ENCODE data around the gene ATRIP. TPM values are rescaled to one million over a fixed set of nuclear protein-coding genes. Genes with fewer than 3 reads are reported as not detected.

The ATRIP gene
- total and polyA plus RNA-seq, 8 donors: 2.3 to 34.4 (median 4.6) TPM

DNA sequence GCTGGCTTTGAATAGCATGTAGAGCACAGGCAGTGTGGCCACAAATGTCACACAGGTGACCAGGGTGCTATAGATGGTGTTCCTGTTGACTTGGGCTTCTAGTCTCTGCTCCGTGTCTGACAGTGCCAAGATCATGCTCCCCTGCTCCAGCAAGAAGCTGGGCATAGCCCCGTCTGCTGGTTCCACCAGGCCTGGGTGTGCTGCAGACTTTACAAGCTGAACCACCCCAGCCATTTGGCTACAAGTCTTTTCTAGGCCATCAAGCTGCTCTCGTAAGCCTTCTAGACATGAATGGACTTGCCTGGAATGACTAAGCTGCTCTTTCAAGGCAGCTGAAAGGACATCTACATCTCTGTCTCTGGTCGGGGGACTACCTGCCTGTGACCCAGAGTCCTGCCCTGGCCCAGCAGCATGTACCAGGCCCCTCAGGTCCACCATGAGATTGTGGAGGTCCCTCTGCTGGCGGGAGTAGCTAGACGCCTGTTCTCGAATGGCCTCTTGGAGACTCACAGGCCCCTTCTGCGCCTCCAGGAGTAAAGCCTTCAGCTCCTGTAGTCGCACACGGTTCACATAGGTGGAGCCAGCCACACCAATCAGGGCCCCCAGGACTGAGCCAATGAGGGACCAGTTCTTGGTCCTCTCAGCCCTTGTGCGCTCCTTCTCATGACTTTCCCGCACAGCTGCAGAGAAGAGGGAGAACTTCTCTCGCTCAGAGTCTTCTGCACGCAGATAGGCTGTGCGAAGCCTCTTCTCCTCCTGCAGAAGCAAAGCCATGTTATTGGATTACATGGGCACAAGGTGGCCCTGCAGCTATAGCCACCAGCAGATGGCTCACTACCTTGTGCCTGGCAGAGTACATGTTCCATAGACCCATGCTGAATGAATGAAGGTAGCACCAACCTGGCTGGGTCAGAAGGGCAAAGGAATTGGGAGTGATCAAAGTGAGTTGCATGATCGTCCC lies 13.8 kb upstream of the ATRIP start:
- WGBS, 5 donors: 70 to 83% (median 81%) methylated on average over 9 to 16 of the region's 16 CpGs
- peak in 1 of 2 donors; percentile 52 for DNase-seq
- intact Hi-C loops (cut with DNase I; ENCODE audit: low total_unique reads): no loop called here
- H3K9me3 ChIP-seq: no peaks in the 10 kb centered on the region
- peaks cover 0 to 5% (median 0%) of the 10 kb centered on the region in 3 donors for H3K27me3 ChIP-seq
- H3K4me3 ChIP-seq: no peak overlapping the region
- TF ChIP-seq EP300 (IDR thresholded peaks at IDR 0.05): no peak
- TF ChIP-seq POLR2A (IDR thresholded peaks at IDR 0.05): no peak
- TF ChIP-seq POLR2AphosphoS5 (IDR thresholded peaks at IDR 0.05): no peak
- TF ChIP-seq, protein P1, sequence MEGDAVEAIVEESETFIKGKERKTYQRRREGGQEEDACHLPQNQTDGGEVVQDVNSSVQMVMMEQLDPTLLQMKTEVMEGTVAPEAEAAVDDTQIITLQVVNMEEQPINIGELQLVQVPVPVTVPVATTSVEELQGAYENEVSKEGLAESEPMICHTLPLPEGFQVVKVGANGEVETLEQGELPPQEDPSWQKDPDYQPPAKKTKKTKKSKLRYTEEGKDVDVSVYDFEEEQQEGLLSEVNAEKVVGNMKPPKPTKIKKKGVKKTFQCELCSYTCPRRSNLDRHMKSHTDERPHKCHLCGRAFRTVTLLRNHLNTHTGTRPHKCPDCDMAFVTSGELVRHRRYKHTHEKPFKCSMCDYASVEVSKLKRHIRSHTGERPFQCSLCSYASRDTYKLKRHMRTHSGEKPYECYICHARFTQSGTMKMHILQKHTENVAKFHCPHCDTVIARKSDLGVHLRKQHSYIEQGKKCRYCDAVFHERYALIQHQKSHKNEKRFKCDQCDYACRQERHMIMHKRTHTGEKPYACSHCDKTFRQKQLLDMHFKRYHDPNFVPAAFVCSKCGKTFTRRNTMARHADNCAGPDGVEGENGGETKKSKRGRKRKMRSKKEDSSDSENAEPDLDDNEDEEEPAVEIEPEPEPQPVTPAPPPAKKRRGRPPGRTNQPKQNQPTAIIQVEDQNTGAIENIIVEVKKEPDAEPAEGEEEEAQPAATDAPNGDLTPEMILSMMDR (IDR thresholded peaks at IDR 0.05): no peak
- peak overlapping the region in 3 of 5 donors; percentile 59 to 96 (median 66) for H3K27ac ChIP-seq
- H3K36me3 ChIP-seq: peaks cover 8 to 22% (median 18%) of the 10 kb centered on the region in 4 donors
- H3K4me1 ChIP-seq: peaks cover 36 to 67% (median 39%) of the 10 kb centered on the region in 4 donors

DNA sequence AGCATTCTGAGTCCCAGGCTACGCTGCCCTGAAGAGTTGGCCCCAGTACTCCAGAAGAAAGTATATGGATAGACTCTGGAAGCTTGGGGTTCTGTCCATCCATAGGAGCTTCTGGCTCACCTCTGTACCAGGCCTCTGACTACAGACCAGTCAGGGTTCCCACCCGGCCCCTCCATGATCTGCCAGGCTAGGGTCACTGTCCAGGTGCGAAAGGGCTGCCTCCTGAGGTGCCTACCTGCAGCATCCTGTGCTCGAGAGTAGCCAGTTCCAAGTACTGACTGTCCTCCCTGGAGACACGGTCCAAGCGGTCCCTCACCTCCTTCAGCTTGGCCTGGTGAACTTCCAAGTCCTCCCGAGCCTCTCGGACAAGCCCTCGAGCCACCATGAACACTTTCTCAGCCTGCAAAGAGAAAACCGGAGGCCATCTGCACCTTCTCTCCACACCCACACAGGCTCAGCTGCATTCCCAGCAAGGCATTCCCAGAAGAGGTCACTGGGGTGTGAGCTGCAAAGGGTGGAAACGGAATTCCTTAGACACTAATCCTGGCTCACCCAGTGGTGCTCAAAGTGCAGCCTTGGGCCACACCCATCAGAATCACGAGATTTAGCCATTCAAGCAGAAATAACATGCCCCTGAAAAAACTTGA lies 12.9 kb upstream of the ATRIP start:
- H3K4me3 ChIP-seq: no peak overlapping the region
- TF ChIP-seq EP300 (IDR thresholded peaks at IDR 0.05) (no peak), POLR2A (IDR thresholded peaks at IDR 0.05) (no peak), POLR2AphosphoS5 (IDR thresholded peaks at IDR 0.05) (peak in 1 of 3 donors; percentile 40)
- TF ChIP-seq, protein P1 (IDR thresholded peaks at IDR 0.05): no peak
- H3K27me3 ChIP-seq: peaks cover 0 to 2% (median 0%) of the 10 kb centered on the region in 3 donors
- intact Hi-C loops (cut with DNase I; ENCODE audit: low total_unique reads): loop anchor here (2.0 kb wide), 1 partner anchor 33 kb away; no protein-coding TSS in a partner anchor
- 50 to 67% (median 62%) methylated on average over 11 to 12 of the region's 12 CpGs for WGBS, 5 donors
- peak; percentile 32 to 85 for DNase-seq
- peaks cover 8 to 22% (median 18%) of the 10 kb centered on the region in 4 donors for H3K36me3 ChIP-seq
- H3K4me1 ChIP-seq: peaks cover 27 to 58% (median 31%) of the 10 kb centered on the region in 4 donors
- no peaks in the 10 kb centered on the region for H3K9me3 ChIP-seq
- H3K27ac ChIP-seq: peak overlapping the region in 4 of 5 donors; percentile 46 to 96 (median 62)

DNA sequence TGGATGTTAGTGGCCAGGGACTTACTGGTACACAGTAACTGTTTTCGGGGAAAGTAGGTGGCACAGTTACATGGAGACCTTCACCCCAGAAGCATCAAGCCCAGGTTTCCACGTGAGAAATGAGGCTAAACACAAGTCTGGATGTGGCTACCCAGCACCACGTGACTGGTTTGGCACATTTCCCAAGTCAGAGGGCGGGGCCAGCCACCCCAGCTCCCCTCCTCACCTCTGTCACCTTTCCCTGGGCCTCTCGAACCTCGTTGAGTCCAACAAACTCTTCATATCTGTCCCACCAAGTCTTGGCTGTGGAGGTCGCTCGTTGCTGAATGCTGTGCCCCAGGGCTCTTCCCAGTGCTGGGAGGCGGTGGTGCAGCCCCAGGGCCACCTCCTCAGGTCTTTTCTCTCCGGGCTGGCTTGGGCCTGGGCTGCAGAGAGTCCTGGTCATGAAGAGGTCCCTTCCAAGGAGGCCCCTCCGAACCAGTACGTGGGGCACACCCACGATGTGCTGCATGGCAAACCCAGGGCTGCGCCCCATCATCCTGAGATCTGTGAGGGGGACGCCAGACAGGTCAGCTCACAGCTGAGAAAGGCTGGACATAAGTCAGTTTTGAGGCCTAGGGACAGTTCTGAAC lies 11.8 kb upstream of the ATRIP start:
- H3K4me1 ChIP-seq: peaks cover 32 to 64% (median 37%) of the 10 kb centered on the region in 4 donors
- H3K9me3 ChIP-seq: no peaks in the 10 kb centered on the region
- intact Hi-C loops (cut with DNase I; ENCODE audit: low total_unique reads): loop anchor here (2.0 kb wide), 1 partner anchor 34 kb away; no protein-coding TSS in a partner anchor
- no peak overlapping the region for H3K4me3 ChIP-seq
- WGBS, 5 donors: 56 to 69% (median 62%) methylated on average over 13 to 15 of the region's 15 CpGs
- peak in 1 of 2 donors; percentile 41 for DNase-seq
- H3K27me3 ChIP-seq: no peaks in the 10 kb centered on the region
- H3K36me3 ChIP-seq: peaks cover 8 to 22% (median 18%) of the 10 kb centered on the region in 4 donors
- H3K27ac ChIP-seq: peak overlapping the region in 4 of 5 donors; percentile 59 to 96 (median 62)
- TF ChIP-seq POLR2AphosphoS5 (IDR thresholded peaks at IDR 0.05) (no peak), POLR2A (IDR thresholded peaks at IDR 0.05) (no peak)

DNA sequence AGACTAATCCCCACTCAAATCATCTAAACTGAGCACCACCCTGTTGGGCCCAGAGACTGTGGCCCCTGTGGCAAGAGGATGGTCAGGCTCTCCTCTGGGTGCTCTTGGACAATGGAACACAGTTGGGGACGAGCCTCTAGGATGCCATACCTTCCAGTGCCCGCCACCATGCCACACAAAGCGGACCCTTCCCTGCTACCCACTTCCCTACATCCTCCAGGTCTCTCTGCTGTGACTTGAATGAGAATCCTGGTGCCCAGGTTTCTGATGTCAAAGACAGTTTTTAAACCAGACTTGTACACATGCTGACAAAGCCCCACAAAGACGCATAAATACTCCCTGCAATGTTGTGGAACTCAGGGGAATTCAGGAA lies 11.3 kb upstream of the ATRIP start:
- DNase-seq: peak in 1 of 2 donors; percentile 1
- intact Hi-C loops (cut with DNase I; ENCODE audit: low total_unique reads): loop anchor here (2.0 kb wide), 1 partner anchor 34 kb away; no protein-coding TSS in a partner anchor
- Histone ChIP-seq H3K36me3 (peaks cover 8 to 22% (median 18%) of the 10 kb centered on the region in 4 donors), H3K27ac (peak overlapping the region in 4 of 5 donors; percentile 59 to 96 (median 62)), H3K9me3 (no peaks in the 10 kb centered on the region), H3K4me1 (peaks cover 28 to 60% (median 33%) of the 10 kb centered on the region in 4 donors), H3K4me3 (no peak overlapping the region), H3K27me3 (no peaks in the 10 kb centered on the region)
- no peak for TF ChIP-seq POLR2A (IDR thresholded peaks at IDR 0.05)
- no peak for TF ChIP-seq EP300 (IDR thresholded peaks at IDR 0.05)
- TF ChIP-seq, protein P1 (IDR thresholded peaks at IDR 0.05): no peak
- no peak for TF ChIP-seq POLR2AphosphoS5 (IDR thresholded peaks at IDR 0.05)
- 85 to 95% (median 89%) methylated on average over 4 of the region's 4 CpGs for WGBS, 5 donors

Measured in stomach (tissue), 9 donors.